Esophagus squamous epithelium (tissue), 5 donors: ENCODE results near the gene FAM163B. TPM values are rescaled to one million over a fixed set of nuclear protein-coding genes. Genes with fewer than 3 reads are reported as not detected.
A peak's percentile ranks its signal among the peaks of the same experiment; 100 is the strongest.

Source experiments
- DNase-seq: peaks from one replicate; lab custom pipeline; 2025; lab: John Stamatoyannopoulos, UW
- H3K27ac ChIP-seq, 4 donors: fragments of 200-600 bp; sonication (generic); one replicate each; pipeline ENCODE4 v1.5.1; 2016 to 2019; ENCODE audit warnings: mild to moderate bottlenecking in 1 of 4
- H3K27me3 ChIP-seq, 4 donors: fragments of 200-600 bp; sonication (generic); 1 replicate in 3 of 4; 2 replicates in 1 of 4; pipeline versions ENCODE4 v1.5.1 to v1.6.0; 2017 to 2021; ENCODE audit warnings: antibody characterized with exemption in 1 of 4
- H3K36me3 ChIP-seq, 3 donors: fragments of 200-600 bp; sonication (generic); one replicate each; pipeline ENCODE4 v1.5.1; 2016 to 2019
- H3K4me1 ChIP-seq, 3 donors: fragments of 200-600 bp; sonication (generic); one replicate each; pipeline ENCODE4 v1.5.1; 2017 to 2019
- H3K4me3 ChIP-seq, 4 donors: fragments of 200-600 bp; sonication (generic); 1 replicate in 3 of 4; 2 replicates in 1 of 4; pipeline ENCODE4 v1.5.1; 2016 to 2019; ENCODE audit warnings: mild to moderate bottlenecking in 2 of 4, moderate library complexity in 1 of 4
- H3K9me3 ChIP-seq, 3 donors: fragments of 200-600 bp; sonication (generic); one replicate each; pipeline ENCODE4 v1.5.1; 2016 to 2019
- CTCF ChIP-seq, 6 experiments: fragments of 450-650 bp in 4 of 6; fragments of 200-600 bp in 2 of 6; sonication (generic) in 2 of 6; IDR thresholded peaks; one replicate each; pipeline ENCODE4 v1.5.1; 2016 to 2019; ENCODE audit warnings: antibody characterized with exemption in 6 of 6, mild to moderate bottlenecking in 4 of 6, moderate library complexity in 4 of 6
- POLR2A ChIP-seq, 4 donors: fragments of 450-650 bp; IDR thresholded peaks; one replicate each; pipeline ENCODE4 v1.6.1; 2017; ENCODE audit warnings: antibody characterized with exemption in 4 of 4, mild to moderate bottlenecking in 4 of 4, moderate library complexity in 3 of 4
- WGBS, 2 donors: methylation state at CpG; one replicate each; pipeline ENCODE4 v1.1.5; 2018; 5-methylcytosine and 5-hydroxymethylcytosine counted together
- intact Hi-C: fragments of 100-400 bp; cut with DNase I; formaldehyde crosslinking; loops from one replicate; pipeline ENCODE4 v1.15.0; 2022
- total RNA-seq, 4 donors: library from RNA; depleted of rRNA; stranded (reverse); fragments of >200 nt; gene quantifications; one replicate each; pipeline ENCODE4 v1.1.0, GENCODE V29; 2016
- donor health status: DM: yes; HTN: yes; CAD: no.

The FAM163B gene
- total RNA-seq, 4 donors from 2014 or later: not detected

- no peak for DNase-seq
- no peaks in the 10 kb centered on the region for H3K9me3 ChIP-seq
- peaks cover 5 to 59% (median 20%) of the 10 kb centered on the region in 3 donors for H3K4me1 ChIP-seq
- TF ChIP-seq CTCF (IDR thresholded peaks at IDR 0.05) (no peak), POLR2A (IDR thresholded peaks at IDR 0.05) (no peak)
- no peaks in the 10 kb centered on the region for H3K36me3 ChIP-seq
- 62% methylated on average over 13 of the region's 47 CpGs; no CpG with 5 or more reads in 1 of the 2 donors for WGBS, 2 donors
- peaks cover 0 to 31% (median 0%) of the 10 kb centered on the region in 4 donors for H3K27me3 ChIP-seq
- peak overlapping the region in 3 of 4 donors; percentile 7 to 40 (median 15) for H3K4me3 ChIP-seq
- intact Hi-C loops: loop anchor here (10.0 kb wide), 1 partner anchor 196 kb away; the partner anchor contains the start of gene SARDH
- H3K27ac ChIP-seq: peak overlapping the region in 1 of 4 donors; percentile 2
Observed at GRCh38 chr9:133538851-133539833, 70.0 kb downstream of the FAM163B start.

GRCh38 chr9:133538176-133538575, 71.0 kb downstream of the FAM163B start:
- peaks cover 5 to 62% (median 26%) of the 10 kb centered on the region in 3 donors for H3K4me1 ChIP-seq
- intact Hi-C loops: loop anchor here (10.0 kb wide), 1 partner anchor 197 kb away; the partner anchor contains the start of gene SARDH
- DNase-seq: no peak
- H3K27ac ChIP-seq: no peak overlapping the region
- 23% methylated on average over 5 of the region's 14 CpGs; no CpG with 5 or more reads in 1 of the 2 donors for WGBS, 2 donors
- no peaks in the 10 kb centered on the region for H3K9me3 ChIP-seq
- no peaks in the 10 kb centered on the region for H3K36me3 ChIP-seq
- H3K27me3 ChIP-seq: peaks cover 0 to 41% (median 0%) of the 10 kb centered on the region in 4 donors
- no peak overlapping the region for H3K4me3 ChIP-seq
- TF ChIP-seq POLR2A (IDR thresholded peaks at IDR 0.05): no peak
- TF ChIP-seq CTCF (IDR thresholded peaks at IDR 0.05): no peak

- H3K9me3 ChIP-seq: no peaks in the 10 kb centered on the region
- no CpG with 5 or more reads among the region's 16 CpGs for WGBS, 2 donors
- TF ChIP-seq POLR2A (IDR thresholded peaks at IDR 0.05) (no peak), CTCF (IDR thresholded peaks at IDR 0.05) (no peak)
- no peaks in the 10 kb centered on the region for H3K36me3 ChIP-seq
- no peak overlapping the region for H3K4me3 ChIP-seq
- peaks cover 5 to 67% (median 26%) of the 10 kb centered on the region in 3 donors for H3K4me1 ChIP-seq
- intact Hi-C loops: loop anchor here (10.0 kb wide), 1 partner anchor 198 kb away; the partner anchor contains the start of gene SARDH
- H3K27ac ChIP-seq: no peak overlapping the region
- DNase-seq: no peak
- peaks cover 0 to 50% (median 0%) of the 10 kb centered on the region in 4 donors for H3K27me3 ChIP-seq
Observed at GRCh38 chr9:133537257-133537656, 71.9 kb downstream of the FAM163B start.

- intact Hi-C loops: loop anchor here (10.0 kb wide), 1 partner anchor 198 kb away; the partner anchor contains the start of gene SARDH
- Histone ChIP-seq H3K9me3 (no peaks in the 10 kb centered on the region), H3K4me3 (no peak overlapping the region), H3K36me3 (no peaks in the 10 kb centered on the region), H3K4me1 (peaks cover 5 to 67% (median 26%) of the 10 kb centered on the region in 3 donors), H3K27me3 (peaks cover 0 to 55% (median 0%) of the 10 kb centered on the region in 4 donors), H3K27ac (no peak overlapping the region)
- no peak for DNase-seq
- 100% methylated on average over 2 of the region's 9 CpGs; no CpG with 5 or more reads in 1 of the 2 donors for WGBS, 2 donors
- TF ChIP-seq POLR2A (IDR thresholded peaks at IDR 0.05) (no peak), CTCF (IDR thresholded peaks at IDR 0.05) (no peak)
Observed at GRCh38 chr9:133536536-133536935, 72.7 kb downstream of the FAM163B start.
